GM23248 (cell line): Measurements from ENCODE around the gene MAPK11. TPM values are rescaled to one million over a fixed set of nuclear protein-coding genes. Genes with fewer than 3 reads are reported as not detected.

ENCODE experiments used
- DNase-seq: peaks from one replicate; pipeline ENCODE4 v3.0.0-alpha.2; 2015
- H2AFZ ChIP-seq: fragments of 200-600 bp; sonication (generic); 2 replicates; pipeline ENCODE4 v1.6.1; 2016; ENCODE audit warnings: antibody characterized with exemption
- H3F3A ChIP-seq: fragments of 200-600 bp; sonication (generic); 2 replicates; pipeline ENCODE4 v1.6.1; 2016; ENCODE audit warnings: mild to moderate bottlenecking, antibody characterized with exemption, mixed run types; ENCODE audit not compliant: insufficient read depth
- H3K27ac ChIP-seq: fragments of 200-600 bp; sonication (generic); 2 replicates; pipeline ENCODE4 v1.5.1; 2016; ENCODE audit warnings: mild to moderate bottlenecking
- H3K27me3 ChIP-seq: fragments of 200-600 bp; sonication (generic); replicated peaks from 2 replicates; pipeline ENCODE4 v1.6.1; 2016; ENCODE audit warnings: mild to moderate bottlenecking; ENCODE audit not compliant: insufficient read depth
- H3K36me3 ChIP-seq: fragments of 200-600 bp; sonication (generic); 2 replicates; pipeline ENCODE4 v1.6.1; 2016; ENCODE audit warnings: low read depth, mild to moderate bottlenecking
- H3K4me1 ChIP-seq: fragments of 200-600 bp; sonication (generic); 2 replicates; pipeline ENCODE4 v1.6.1; 2016; ENCODE audit warnings: mild to moderate bottlenecking; ENCODE audit not compliant: insufficient read depth
- H3K4me2 ChIP-seq: fragments of 200-600 bp; sonication (generic); one replicate; pipeline ENCODE4 v1.6.1; 2016; ENCODE audit warnings: mild to moderate bottlenecking; ENCODE audit not compliant: unreplicated experiment
- H3K4me3 ChIP-seq: fragments of 200-600 bp; sonication (generic); 2 replicates; pipeline ENCODE4 v1.5.1; 2016; ENCODE audit warnings: mild to moderate bottlenecking
- H3K79me2 ChIP-seq: fragments of 200-600 bp; sonication (generic); 2 replicates; pipeline ENCODE4 v1.6.1; 2016; ENCODE audit warnings: mild to moderate bottlenecking; ENCODE audit not compliant: insufficient read depth
- H3K9ac ChIP-seq: fragments of 200-600 bp; sonication (generic); 2 replicates; pipeline ENCODE4 v1.6.1; 2016; ENCODE audit warnings: mild to moderate bottlenecking
- H3K9me2 ChIP-seq: fragments of 200-600 bp; sonication (generic); 2 replicates; pipeline ENCODE4 v1.6.1; 2016; ENCODE audit warnings: mixed run types, mild to moderate bottlenecking, moderate library complexity; ENCODE audit not compliant: insufficient read depth
- H3K9me3 ChIP-seq: fragments of 200-600 bp; sonication (generic); one replicate; pipeline ENCODE4 v1.6.1; 2017; ENCODE audit warnings: low read depth
- H4K20me1 ChIP-seq: fragments of 200-600 bp; sonication (generic); 2 replicates; pipeline ENCODE4 v1.6.0; 2016; ENCODE audit not compliant: insufficient read depth
- EZH2 ChIP-seq: fragments of 200-600 bp; sonication (generic); IDR thresholded peaks from 2 replicates; pipeline ENCODE4 v1.6.1; 2018; ENCODE audit warnings: antibody characterized with exemption, mild to moderate bottlenecking; ENCODE audit not compliant: insufficient read depth, poor library complexity, severe bottlenecking
- EZH2phosphoT487 ChIP-seq: fragments of 200-600 bp; sonication (generic); IDR thresholded peaks from 2 replicates; pipeline ENCODE4 v1.6.1; 2018; ENCODE audit warnings: antibody characterized with exemption, moderate library complexity, mild to moderate bottlenecking, low read depth; ENCODE audit not compliant: insufficient read depth
- WGBS, 2 experiments: methylation state at CpG; one replicate each; pipeline ENCODE4 v1.1.6; 2015 to 2017; ENCODE audit warnings: low lambda C conversion rate in 2 of 2, low coverage in 1 of 2; ENCODE audit errors: missing lambda C conversion rate in 2 of 2; 5-methylcytosine and 5-hydroxymethylcytosine counted together
- in situ Hi-C: fragments of 300-500 bp; cut with MboI; formaldehyde crosslinking; loops from 2 replicates; pipeline ENCODE4 v1.15.0; 2020
- polyA plus RNA-seq: library from polyadenylated mRNA; unstranded; fragments of >200 nt; fragmentation: Nextera tagmentation; extraction: Ambion mirVana; gene quantifications from 2 replicates; pipeline ENCODE4 v1.2.1, GENCODE V29; 2016
- total RNA-seq: library from RNA; depleted of rRNA; stranded (reverse); fragments of >200 nt; shearing (Covaris generic); gene quantifications from 2 replicates; pipeline ENCODE4 v1.2.3, GENCODE V29; 2014

MAPK11 gene
- total and polyA plus RNA-seq, 2 experiments from 2014 or later: 1.2 to 9.8 TPM

DNA sequence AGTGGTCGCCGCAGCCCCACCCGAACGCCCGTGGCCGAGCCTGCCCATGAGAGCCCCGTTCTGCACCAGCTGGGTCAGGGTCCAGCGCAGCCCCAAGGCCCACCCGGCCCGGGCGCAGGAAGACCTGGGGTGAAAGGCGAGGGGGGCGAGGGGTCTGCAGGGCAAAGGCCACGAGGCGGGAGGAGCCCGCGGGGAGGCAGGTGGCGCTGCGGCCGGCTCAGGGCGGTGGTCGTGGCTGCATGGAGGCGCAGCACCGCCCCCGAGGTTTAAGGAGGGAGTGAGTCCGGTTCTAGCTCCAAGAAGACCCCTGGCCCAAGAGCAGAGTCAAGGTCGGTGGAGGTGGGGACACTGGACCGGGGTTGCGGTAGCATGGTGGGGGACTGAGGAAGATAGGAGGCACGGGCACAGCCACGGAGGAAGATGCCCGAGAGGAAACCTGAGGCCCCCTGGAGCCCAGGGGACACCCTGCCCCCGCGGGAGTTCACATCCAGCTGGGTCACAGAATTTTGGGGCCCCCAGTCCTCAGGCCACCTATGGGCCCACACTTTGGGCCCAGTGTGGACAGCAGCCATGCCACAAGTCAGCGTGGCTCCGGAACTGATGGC is 18.6 kb downstream of the MAPK11 start:
- H4K20me1 ChIP-seq: no peaks in the 10 kb centered on the region
- in situ Hi-C loops: no loop called here

DNA sequence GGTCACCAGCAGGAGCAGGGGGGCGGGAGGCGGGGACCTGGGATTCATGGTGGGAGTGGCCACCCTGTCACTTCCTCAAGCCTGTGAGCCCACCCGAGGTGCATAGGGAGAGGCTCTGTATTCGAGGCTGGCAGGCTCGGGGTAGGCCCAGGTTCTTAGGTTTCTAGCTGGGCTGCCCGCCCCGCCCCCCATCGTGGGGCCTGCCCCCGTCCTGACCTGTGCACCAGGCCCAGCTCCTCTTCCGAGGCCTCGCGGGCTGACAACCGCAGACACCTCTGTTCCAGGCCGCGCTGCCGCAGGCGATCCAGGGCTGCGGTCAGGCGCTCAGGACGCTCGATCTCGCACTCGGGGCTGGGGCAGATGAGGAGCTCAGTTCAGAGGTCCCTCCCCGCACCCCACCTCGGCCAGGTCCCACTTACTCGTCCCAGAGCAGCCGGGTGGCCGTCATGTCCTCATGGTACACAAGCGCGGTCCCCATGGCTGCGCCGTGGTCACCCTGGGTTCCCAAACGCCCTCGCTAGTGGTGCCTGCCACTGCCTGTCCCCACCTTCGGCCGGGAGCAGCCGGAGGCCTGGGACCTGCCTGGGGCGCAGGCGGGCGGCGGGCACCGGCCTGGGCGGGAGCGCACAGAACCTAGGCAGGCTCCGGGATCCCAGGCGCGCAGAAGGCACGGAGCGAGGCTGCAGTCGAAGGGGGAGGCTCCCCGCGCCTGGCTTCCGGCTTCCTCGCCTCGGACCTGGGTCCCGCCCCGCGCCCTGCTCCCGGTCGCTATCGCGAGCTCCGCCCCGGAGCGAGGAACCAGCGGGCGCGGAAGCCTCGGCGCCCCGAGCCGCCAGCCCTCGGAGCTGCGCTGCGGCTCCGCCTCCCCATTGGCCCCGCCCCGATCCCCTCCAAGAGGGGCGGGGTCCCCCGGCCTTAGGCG is 19.4 kb downstream of the MAPK11 start, which contains the start of gene HDAC10:
HDAC10 (minus strand) TSS at position 711 of the 922 bp plus-strand sequence; CDS start at position 478, 233 bp downstream.
- H3F3A ChIP-seq: no peaks in the 10 kb centered on the region
- peak; percentile 94 for DNase-seq
- peak within 1 kb of the TSS; percentile 80 for H3K4me3 ChIP-seq
- H4K20me1 ChIP-seq: no peaks in the 10 kb centered on the region
- no peaks in the 10 kb centered on the region for H3K9me2 ChIP-seq
- TF ChIP-seq EZH2 (no peak), EZH2phosphoT487 (no peak)
- H3K27ac ChIP-seq: peak within 1 kb of the TSS; percentile 37
- 0 to 3% methylated on average over 43 to 58 of the region's 81 CpGs for WGBS, 2 experiments
- H3K79me2 ChIP-seq: peaks cover 32% of the 10 kb centered on the region
- in situ Hi-C loops: no loop called here
- H3K4me1 ChIP-seq: peaks cover 7% of the 10 kb centered on the region; the same call in 1 of the 2 replicates
- peak within 1 kb of the TSS; percentile 80 for H3K4me2 ChIP-seq
- no peaks in the 10 kb centered on the region for H3K9me3 ChIP-seq
- peak within 1 kb of the TSS; percentile 52 for H2AFZ ChIP-seq
- no peaks in the 10 kb centered on the region for H3K36me3 ChIP-seq
- no peaks in the 10 kb centered on the region for H3K27me3 ChIP-seq
- peak within 1 kb of the TSS; percentile 81 for H3K9ac ChIP-seq

More for the DNA sequence above, 18.6 kb downstream of the MAPK11 start:
- DNase-seq: no peak
- peaks cover 25% of the 10 kb centered on the region; the same call in 1 of the 2 replicates for H3K79me2 ChIP-seq
- peak overlapping the region; percentile 81 for H3K9ac ChIP-seq
- H2AFZ ChIP-seq: no peak overlapping the region
- H3K27me3 ChIP-seq: no peaks in the 10 kb centered on the region
- TF ChIP-seq EZH2 (no peak), EZH2phosphoT487 (no peak)
- H3F3A ChIP-seq: no peaks in the 10 kb centered on the region
- H3K4me2 ChIP-seq: peak overlapping the region; percentile 80
- H3K36me3 ChIP-seq: no peaks in the 10 kb centered on the region
- peak overlapping the region; percentile 80 for H3K4me3 ChIP-seq
- WGBS, 2 experiments: 10 to 11% methylated on average over 29 to 33 of the region's 36 CpGs
- peaks cover 7% of the 10 kb centered on the region; the same call in 1 of the 2 replicates for H3K4me1 ChIP-seq
- no peaks in the 10 kb centered on the region for H3K9me3 ChIP-seq
- H3K27ac ChIP-seq: no peak overlapping the region
- H3K9me2 ChIP-seq: no peaks in the 10 kb centered on the region

DNA sequence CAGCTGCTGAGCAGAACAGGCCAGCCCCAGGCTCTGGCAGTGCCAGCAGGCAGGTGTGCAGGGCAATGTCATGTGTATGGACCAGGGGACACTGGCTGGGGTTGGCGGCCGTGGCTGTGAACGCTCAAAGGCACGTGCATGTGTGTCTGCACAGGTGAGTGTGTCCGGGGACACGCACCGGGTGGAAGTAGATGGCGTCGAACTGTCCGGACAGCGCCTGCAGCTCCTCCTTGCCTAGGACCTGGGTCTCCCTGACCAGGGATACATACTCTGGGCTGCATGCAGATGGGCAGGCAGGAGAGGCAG is 20.0 kb downstream of the MAPK11 start:
- peak overlapping the region; percentile 80 for H3K4me2 ChIP-seq
- H3K79me2 ChIP-seq: peaks cover 38% of the 10 kb centered on the region
- no peaks in the 10 kb centered on the region for H3K27me3 ChIP-seq
- no peaks in the 10 kb centered on the region for H3K36me3 ChIP-seq
- H3K9ac ChIP-seq: peak overlapping the region; percentile 81
- peaks cover 7% of the 10 kb centered on the region; the same call in 1 of the 2 replicates for H3K4me1 ChIP-seq
- H3K9me3 ChIP-seq: no peaks in the 10 kb centered on the region
- no peaks in the 10 kb centered on the region for H3K9me2 ChIP-seq
- H2AFZ ChIP-seq: no peak overlapping the region
- 79 to 82% methylated on average over 11 of the region's 11 CpGs for WGBS, 2 experiments
- in situ Hi-C loops: no loop called here
- H3K4me3 ChIP-seq: peak overlapping the region; percentile 80
- no peaks in the 10 kb centered on the region for H4K20me1 ChIP-seq
- H3F3A ChIP-seq: no peaks in the 10 kb centered on the region
- H3K27ac ChIP-seq: no peak overlapping the region
- no peak for DNase-seq
- no peak for TF ChIP-seq EZH2phosphoT487
- no peak for TF ChIP-seq EZH2

GRCh38 chr22:50249341-50250248 is 20.6 kb downstream of the MAPK11 start:
- no peak for TF ChIP-seq EZH2phosphoT487
- no peak for TF ChIP-seq EZH2
- peaks cover 40% of the 10 kb centered on the region for H3K79me2 ChIP-seq
- H3K27me3 ChIP-seq: no peaks in the 10 kb centered on the region
- H3K4me1 ChIP-seq: peaks cover 7% of the 10 kb centered on the region; the same call in 1 of the 2 replicates
- H3K9me2 ChIP-seq: no peaks in the 10 kb centered on the region
- H2AFZ ChIP-seq: no peak overlapping the region
- 80 to 81% methylated on average over 29 to 32 of the region's 32 CpGs for WGBS, 2 experiments
- H3K36me3 ChIP-seq: no peaks in the 10 kb centered on the region
- H3K4me3 ChIP-seq: peak overlapping the region; percentile 80
- H4K20me1 ChIP-seq: no peaks in the 10 kb centered on the region
- no peaks in the 10 kb centered on the region for H3F3A ChIP-seq
- in situ Hi-C loops: no loop called here
- no peaks in the 10 kb centered on the region for H3K9me3 ChIP-seq
- no peak for DNase-seq
- peak overlapping the region; percentile 81; the same call in 1 of the 2 replicates for H3K9ac ChIP-seq
- peak overlapping the region; percentile 80 for H3K4me2 ChIP-seq
- no peak overlapping the region for H3K27ac ChIP-seq
